ENCODE measurements around the gene CBFA2T2.
A peak's percentile ranks its signal among the peaks of the same experiment; 100 is the strongest.

The CBFA2T2 gene

GRCh38 chr20:33657704-33658095, 167.8 kb downstream of the CBFA2T2 start:
- Mint-ChIP-seq H3K36me3 (ENCODE audit: low read depth) (no peaks in the 10 kb centered on the region), H3K9me3 (no peaks in the 10 kb centered on the region)
- no peak for TF ChIP-seq CTCF (IDR thresholded peaks at IDR 0.05; ENCODE audit: unreplicated experiment in 3 of 3)

DNA sequence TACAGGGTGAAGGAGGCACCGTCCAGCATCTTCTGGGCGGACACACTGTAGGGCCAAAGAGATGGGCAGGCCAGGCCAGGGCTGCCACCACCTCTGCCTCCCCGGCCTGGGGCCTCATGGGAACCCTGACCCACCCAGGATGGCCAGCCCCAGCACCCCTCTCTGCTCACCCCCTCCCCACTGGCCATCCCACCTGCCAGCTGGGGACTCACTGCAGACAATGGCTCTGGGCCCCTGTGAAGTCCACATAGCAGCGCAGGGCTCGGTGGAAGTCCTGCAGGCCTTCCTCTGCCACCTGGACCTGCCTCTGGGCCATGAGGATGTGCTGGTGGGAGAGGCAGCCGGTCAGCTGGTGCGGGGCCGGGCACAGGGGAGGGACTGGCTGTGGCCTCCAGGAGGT, 168.6 kb downstream of the CBFA2T2 start:
- Mint-ChIP-seq H3K4me3 (no peak overlapping the region), H3K27me3 (ENCODE audit: low read depth) (no peaks in the 10 kb centered on the region), H3K9me3 (no peaks in the 10 kb centered on the region), H3K4me1 (peaks cover 6% of the 10 kb centered on the region), H3K36me3 (ENCODE audit: low read depth) (no peaks in the 10 kb centered on the region), H3K27ac (peak overlapping the region in 1 of 3 experiments; percentile 83)
- no peak for TF ChIP-seq CTCF (IDR thresholded peaks at IDR 0.05; ENCODE audit: unreplicated experiment in 3 of 3)

More at GRCh38 chr20:33657704-33658095, 167.8 kb downstream of the CBFA2T2 start:
- no peaks in the 10 kb centered on the region for H3K27me3 Mint-ChIP-seq (ENCODE audit: low read depth)
- no peak overlapping the region for H3K4me3 Mint-ChIP-seq
- no peak overlapping the region for H3K27ac Mint-ChIP-seq
- H3K4me1 Mint-ChIP-seq, result peaks cover 12% of the 10 kb centered on the region

DNA sequence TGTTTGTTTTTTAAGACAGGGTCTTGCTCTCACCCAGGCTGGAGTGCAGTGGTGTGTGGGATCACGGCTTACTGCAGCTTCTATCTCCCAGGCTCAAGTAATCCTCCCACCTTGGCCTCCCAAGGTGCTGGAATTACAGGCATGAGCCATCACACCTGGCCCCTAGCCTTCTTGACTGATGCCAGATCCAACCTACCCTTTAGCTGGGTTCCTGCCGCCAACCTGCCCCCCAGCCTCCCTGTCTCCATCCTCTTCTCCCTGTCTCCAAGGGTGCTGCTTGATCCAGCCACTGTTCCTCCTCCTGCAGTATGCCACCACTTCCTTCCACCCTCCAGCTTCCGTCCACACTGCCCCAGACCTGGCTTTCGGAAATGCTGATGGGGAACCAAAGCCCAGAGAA, 169.0 kb downstream of the CBFA2T2 start:
- H3K4me1 Mint-ChIP-seq, result peaks cover 2% of the 10 kb centered on the region
- no peak for TF ChIP-seq CTCF (IDR thresholded peaks at IDR 0.05; ENCODE audit: unreplicated experiment in 3 of 3)
- H3K36me3 Mint-ChIP-seq (ENCODE audit: low read depth), result no peaks in the 10 kb centered on the region
- H3K27ac Mint-ChIP-seq, result peak overlapping the region in 2 of 3 experiments; percentile 24 to 83
- no peaks in the 10 kb centered on the region for H3K27me3 Mint-ChIP-seq (ENCODE audit: low read depth)
- peak overlapping the region in 1 of 3 experiments; percentile 9 for H3K4me3 Mint-ChIP-seq
- no peaks in the 10 kb centered on the region for H3K9me3 Mint-ChIP-seq

DNA sequence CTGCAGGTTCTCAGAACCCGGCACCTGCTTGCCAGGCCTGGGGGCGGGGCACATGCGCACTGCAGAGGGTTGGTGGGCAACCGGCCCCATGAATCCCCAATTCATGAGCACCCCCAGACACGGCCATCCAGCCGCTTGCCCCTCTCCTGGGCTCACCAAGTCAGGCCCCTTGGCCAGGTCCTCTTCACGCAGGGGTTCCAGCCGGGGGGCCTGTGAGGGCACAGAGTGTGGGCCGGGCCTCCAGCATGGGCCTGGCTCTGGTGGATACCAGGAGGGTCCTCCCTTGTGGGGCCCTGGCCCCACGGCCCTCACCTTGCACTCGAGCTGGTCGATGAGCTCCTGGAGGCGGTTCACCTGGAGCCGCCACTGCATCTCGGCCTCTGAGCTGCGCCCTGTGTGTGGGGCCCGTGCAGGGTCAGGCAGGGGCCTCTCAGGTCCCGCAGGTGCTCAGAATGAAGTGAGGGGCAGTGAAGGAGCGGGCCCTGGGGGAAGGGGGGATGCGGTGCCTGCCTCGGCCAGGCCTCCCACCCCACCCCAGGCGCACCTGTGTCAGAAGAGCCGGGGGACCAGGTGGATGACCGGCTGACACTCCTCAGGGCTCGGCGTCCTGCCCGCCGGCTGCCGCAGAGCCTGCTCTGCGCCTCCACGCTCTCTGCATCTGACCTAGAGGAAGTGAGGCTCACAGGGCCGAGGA, 169.6 kb downstream of the CBFA2T2 start:
- Mint-ChIP-seq H3K4me1 (peaks cover 4% of the 10 kb centered on the region), H3K27me3 (ENCODE audit: low read depth) (no peaks in the 10 kb centered on the region), H3K9me3 (no peaks in the 10 kb centered on the region), H3K36me3 (ENCODE audit: low read depth) (no peaks in the 10 kb centered on the region), H3K27ac (peak overlapping the region in 1 of 3 experiments; percentile 83), H3K4me3 (no peak overlapping the region)
- no peak for TF ChIP-seq CTCF (IDR thresholded peaks at IDR 0.05; ENCODE audit: unreplicated experiment in 3 of 3)

- Mint-ChIP-seq H3K36me3 (ENCODE audit: low read depth) (no peaks in the 10 kb centered on the region), H3K27ac (no peak overlapping the region), H3K27me3 (ENCODE audit: low read depth) (no peaks in the 10 kb centered on the region), H3K4me3 (no peak overlapping the region), H3K9me3 (no peaks in the 10 kb centered on the region), H3K4me1 (peaks cover 10% of the 10 kb centered on the region)
- no peak for TF ChIP-seq CTCF (IDR thresholded peaks at IDR 0.05; ENCODE audit: unreplicated experiment in 3 of 3)
These were observed 170.3 kb downstream of the CBFA2T2 start for GRCh38 chr20:33660035-33660684.

GRCh38 chr20:33660685-33661058, 170.8 kb downstream of the CBFA2T2 start:
- no peaks in the 10 kb centered on the region for H3K27me3 Mint-ChIP-seq (ENCODE audit: low read depth)
- peak overlapping the region in 1 of 3 experiments; percentile 8 for H3K4me3 Mint-ChIP-seq
- no peaks in the 10 kb centered on the region for H3K9me3 Mint-ChIP-seq
- TF ChIP-seq CTCF (IDR thresholded peaks at IDR 0.05; ENCODE audit: unreplicated experiment in 3 of 3), result no peak
- no peak overlapping the region for H3K27ac Mint-ChIP-seq
- peaks cover 10% of the 10 kb centered on the region for H3K4me1 Mint-ChIP-seq
- no peaks in the 10 kb centered on the region for H3K36me3 Mint-ChIP-seq (ENCODE audit: low read depth)
